ENCODE measurements around the gene GGA1.

GGA1 gene

DNA sequence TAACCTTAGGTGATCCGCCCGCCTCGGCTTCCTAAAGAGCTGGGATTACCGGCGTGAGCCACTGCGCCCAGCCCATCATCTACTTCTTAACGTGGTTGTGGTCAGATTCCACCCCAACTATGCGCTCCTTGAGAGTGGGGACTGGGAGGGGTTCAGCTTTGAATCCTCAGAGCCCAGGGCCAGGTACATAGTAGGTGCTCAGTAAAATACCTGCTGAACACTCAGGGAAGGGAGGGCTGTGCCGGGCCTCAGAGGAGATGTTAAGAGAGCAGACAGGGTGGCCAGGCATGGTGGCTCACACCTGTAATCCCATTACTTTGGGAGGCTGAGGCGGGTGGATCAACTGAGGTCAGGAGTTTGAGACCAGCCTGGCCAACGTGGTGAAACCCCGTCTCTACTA is 65.6 kb downstream of the GGA1 start:
- no peak for DNase-seq (ENCODE audit: low read depth)
- peak overlapping the region; percentile 84 for H3K9ac ChIP-seq (ENCODE audit: low read length)
- H3K4me3 ChIP-seq (ENCODE audit: low read length): no peak overlapping the region
- H3K36me3 ChIP-seq (ENCODE audit: control insufficient read depth, insufficient read depth, low read length, severe bottlenecking): peaks cover 14% of the 10 kb centered on the region
- H3K9me3 ChIP-seq (ENCODE audit: control insufficient read depth, low read length): no peaks in the 10 kb centered on the region
- no peaks in the 10 kb centered on the region for H3K27me3 ChIP-seq (replicated peaks; ENCODE audit: control insufficient read depth, insufficient read depth, low read length)
- H3K4me1 ChIP-seq (ENCODE audit: control insufficient read depth, insufficient read depth, low read length): peaks cover 16% of the 10 kb centered on the region

DNA sequence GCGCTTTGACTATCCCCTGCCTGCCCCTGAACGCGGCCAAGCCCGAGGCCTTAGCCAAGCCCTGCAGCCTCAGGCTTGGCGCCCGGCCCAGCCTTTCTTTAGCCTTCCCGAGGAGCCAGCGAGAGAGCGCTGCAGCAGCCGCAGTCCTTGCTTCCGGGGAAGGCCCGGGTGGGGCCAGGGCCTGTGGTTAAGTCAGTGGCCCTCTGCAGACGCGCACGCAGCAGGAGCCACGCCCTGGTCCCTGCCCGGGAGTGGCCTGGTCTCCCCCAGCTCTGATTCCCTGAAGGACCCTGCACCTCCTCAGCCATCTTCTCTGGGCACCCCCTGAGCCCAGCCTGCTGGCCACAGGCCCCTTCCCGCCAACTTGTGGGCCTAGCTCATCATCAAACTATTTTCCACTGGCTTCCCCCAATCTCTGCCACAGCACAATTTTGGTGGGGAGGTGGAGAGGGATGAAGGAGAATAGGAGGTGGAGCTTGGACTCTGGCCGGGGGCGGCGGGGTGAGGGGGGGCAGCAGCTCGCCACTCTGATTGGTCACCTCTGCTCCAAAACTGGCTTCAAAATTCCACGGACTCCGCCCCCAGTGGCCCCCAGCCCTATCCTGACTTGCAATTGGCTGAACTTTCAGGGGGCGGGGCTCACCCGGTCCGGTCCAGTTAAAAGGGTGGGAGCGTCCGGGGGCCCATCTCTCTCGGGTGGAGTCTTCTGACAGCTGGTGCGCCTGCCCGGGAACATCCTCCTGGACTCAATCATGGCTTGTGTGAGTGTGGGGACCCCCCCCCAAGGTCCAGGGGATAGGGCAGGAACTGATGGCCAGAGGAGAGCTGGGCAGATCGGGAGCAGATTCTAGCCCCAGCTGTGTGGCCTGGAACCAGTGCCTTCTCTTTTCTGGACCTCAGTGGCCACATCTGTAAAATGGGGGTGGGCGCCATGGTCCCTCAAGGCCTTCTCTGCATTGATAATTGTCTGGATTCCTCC is 66.6 kb downstream of the GGA1 start, which contains the start of gene LGALS1:
LGALS1 (plus strand) TSS at position 686 of the 979 bp plus-strand sequence; CDS start at position 753, 67 bp downstream.
- Histone ChIP-seq H3K9me3 (ENCODE audit: control insufficient read depth, low read length) (no peaks in the 10 kb centered on the region), H3K27me3 (replicated peaks; ENCODE audit: control insufficient read depth, insufficient read depth, low read length) (no peaks in the 10 kb centered on the region), H3K4me3 (ENCODE audit: low read length) (peak within 1 kb of the TSS; percentile 95), H3K4me1 (ENCODE audit: control insufficient read depth, insufficient read depth, low read length) (peaks cover 20% of the 10 kb centered on the region), H3K9ac (ENCODE audit: low read length) (peak within 1 kb of the TSS; percentile 98), H3K36me3 (ENCODE audit: control insufficient read depth, insufficient read depth, low read length, severe bottlenecking) (peaks cover 24% of the 10 kb centered on the region)
- peak; percentile 99 for DNase-seq (ENCODE audit: low read depth)

DNA sequence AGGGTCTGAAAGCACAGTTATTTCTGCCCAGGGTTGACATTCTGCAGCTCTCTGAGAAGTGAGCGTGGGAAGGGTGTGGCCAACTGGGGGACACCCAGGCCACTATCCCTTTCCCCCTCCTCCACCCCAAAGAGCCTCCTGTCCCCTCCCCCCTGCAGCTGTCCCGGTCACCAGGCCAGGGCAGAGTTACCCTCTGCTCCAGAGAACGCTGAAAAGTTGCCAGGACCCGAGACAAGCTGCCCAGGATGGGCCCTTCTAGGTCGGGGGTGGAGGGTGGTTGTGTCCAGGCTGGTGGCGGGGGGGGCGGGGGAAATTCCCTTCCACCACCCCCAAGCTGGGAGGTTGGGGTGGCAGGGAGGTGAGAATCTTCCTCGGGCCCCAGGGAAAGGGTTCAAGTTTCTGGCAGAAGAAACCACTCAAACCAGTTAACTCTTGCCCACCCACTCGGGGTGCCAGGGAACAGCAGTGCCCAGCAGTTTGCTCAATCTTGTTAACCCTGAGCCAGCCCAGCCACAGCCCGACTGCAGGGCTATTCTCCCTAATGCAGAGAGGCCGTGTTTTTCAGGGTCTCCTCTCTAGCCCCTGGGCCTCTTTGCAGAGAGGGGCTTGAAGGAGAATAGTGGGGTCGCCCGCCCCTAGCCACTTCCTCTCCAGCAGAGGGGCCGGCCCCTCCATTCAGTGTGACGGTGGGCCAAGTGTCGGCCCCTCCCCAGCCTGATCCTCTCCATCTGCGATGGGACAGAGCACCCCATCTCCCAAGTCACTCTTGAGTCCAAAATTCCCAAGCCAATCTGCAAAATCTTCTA is 67.5 kb downstream of the GGA1 start:
- H3K4me3 ChIP-seq (ENCODE audit: low read length): peak overlapping the region; percentile 95
- H3K9ac ChIP-seq (ENCODE audit: low read length): peak overlapping the region; percentile 98
- peak; percentile 62 for DNase-seq (ENCODE audit: low read depth)
- no peaks in the 10 kb centered on the region for H3K9me3 ChIP-seq (ENCODE audit: control insufficient read depth, low read length)
- peaks cover 21% of the 10 kb centered on the region for H3K4me1 ChIP-seq (ENCODE audit: control insufficient read depth, insufficient read depth, low read length)
- no peaks in the 10 kb centered on the region for H3K27me3 ChIP-seq (replicated peaks; ENCODE audit: control insufficient read depth, insufficient read depth, low read length)
- H3K36me3 ChIP-seq (ENCODE audit: control insufficient read depth, insufficient read depth, low read length, severe bottlenecking): peaks cover 24% of the 10 kb centered on the region

DNA sequence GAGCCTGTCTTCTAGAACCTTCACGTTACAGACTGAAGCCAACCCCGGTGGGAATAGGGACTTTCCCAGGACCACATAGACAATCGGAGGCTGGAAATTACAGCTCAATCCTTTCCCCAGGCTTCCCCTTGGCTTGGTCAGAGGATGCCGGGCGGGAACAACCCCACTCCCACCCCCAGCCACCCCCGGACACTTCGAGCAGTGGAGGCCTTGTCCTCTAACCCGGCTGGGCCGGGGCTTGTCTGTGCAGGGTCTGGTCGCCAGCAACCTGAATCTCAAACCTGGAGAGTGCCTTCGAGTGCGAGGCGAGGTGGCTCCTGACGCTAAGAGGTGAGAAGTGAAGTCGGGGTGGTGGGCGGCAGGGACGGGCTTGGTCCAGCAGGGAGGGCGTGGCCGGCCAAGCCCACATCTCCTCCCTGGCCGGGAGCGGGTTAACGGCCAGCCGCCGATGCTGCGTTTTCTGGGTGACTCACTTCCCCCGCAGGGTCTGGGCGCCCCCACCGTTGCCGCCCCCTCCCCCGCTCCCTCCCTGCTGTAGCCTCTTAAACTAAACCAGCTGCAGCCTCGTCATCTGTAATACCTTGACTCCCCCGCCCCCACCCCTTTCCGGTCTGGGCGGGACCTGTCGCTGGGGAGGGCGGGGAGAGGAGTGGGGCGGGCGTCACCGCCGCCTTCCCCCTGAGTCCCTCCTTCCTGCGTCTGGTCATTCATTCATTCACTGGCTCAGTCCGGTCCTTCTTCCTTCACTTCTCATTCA is 68.3 kb downstream of the GGA1 start:
- H3K36me3 ChIP-seq (ENCODE audit: control insufficient read depth, insufficient read depth, low read length, severe bottlenecking): peaks cover 24% of the 10 kb centered on the region
- peak; percentile 99 for DNase-seq (ENCODE audit: low read depth)
- H3K9me3 ChIP-seq (ENCODE audit: control insufficient read depth, low read length): no peaks in the 10 kb centered on the region
- peak overlapping the region; percentile 95 for H3K4me3 ChIP-seq (ENCODE audit: low read length)
- H3K27me3 ChIP-seq (replicated peaks; ENCODE audit: control insufficient read depth, insufficient read depth, low read length): no peaks in the 10 kb centered on the region
- H3K9ac ChIP-seq (ENCODE audit: low read length): peak overlapping the region; percentile 98
- H3K4me1 ChIP-seq (ENCODE audit: control insufficient read depth, insufficient read depth, low read length): peaks cover 28% of the 10 kb centered on the region

DNA sequence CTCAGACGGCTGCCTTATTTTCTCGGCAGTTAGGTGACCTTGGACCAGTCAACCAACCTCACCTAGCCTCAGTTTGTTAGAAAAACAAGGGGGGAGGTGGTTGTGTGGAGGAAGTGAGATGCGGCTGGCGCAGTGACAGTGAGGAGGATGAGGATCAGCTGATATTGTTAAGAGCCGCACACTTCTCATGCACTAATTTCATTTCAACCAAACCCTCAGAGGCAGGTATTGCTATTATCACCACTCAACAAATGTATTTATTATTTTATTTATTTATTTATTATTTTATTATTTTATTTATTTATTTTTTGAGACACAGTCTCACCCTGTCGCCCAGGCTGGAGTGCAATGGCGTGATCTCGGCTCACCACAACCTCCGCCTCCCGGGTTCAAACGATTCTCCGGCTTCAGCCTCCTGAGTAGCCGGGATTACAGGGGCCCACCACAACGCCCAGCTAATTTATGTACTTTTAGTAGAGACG is 68.9 kb downstream of the GGA1 start:
- Histone ChIP-seq H3K4me1 (ENCODE audit: control insufficient read depth, insufficient read depth, low read length) (peaks cover 28% of the 10 kb centered on the region), H3K4me3 (ENCODE audit: low read length) (peak overlapping the region; percentile 95), H3K9ac (ENCODE audit: low read length) (peak overlapping the region; percentile 98)

DNA sequence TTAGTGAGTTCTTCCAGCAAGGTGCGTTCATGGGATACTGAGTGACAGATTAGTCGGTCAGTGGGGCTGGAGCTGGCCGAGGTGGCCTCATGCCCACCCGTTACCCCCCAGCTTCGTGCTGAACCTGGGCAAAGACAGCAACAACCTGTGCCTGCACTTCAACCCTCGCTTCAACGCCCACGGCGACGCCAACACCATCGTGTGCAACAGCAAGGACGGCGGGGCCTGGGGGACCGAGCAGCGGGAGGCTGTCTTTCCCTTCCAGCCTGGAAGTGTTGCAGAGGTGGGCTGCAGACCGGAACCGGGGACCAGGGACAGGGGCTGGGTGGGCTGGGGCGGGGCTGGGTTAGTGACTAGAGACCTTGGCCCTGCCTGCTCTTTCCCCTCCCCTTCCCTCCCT is 69.7 kb downstream of the GGA1 start:
- no peaks in the 10 kb centered on the region for H3K27me3 ChIP-seq (replicated peaks; ENCODE audit: control insufficient read depth, insufficient read depth, low read length)
- peak; percentile 3 for DNase-seq (ENCODE audit: low read depth)
- peaks cover 28% of the 10 kb centered on the region for H3K4me1 ChIP-seq (ENCODE audit: control insufficient read depth, insufficient read depth, low read length)
- peak overlapping the region; percentile 98 for H3K9ac ChIP-seq (ENCODE audit: low read length)
- no peaks in the 10 kb centered on the region for H3K9me3 ChIP-seq (ENCODE audit: control insufficient read depth, low read length)
- peaks cover 24% of the 10 kb centered on the region for H3K36me3 ChIP-seq (ENCODE audit: control insufficient read depth, insufficient read depth, low read length, severe bottlenecking)
- peak overlapping the region; percentile 95 for H3K4me3 ChIP-seq (ENCODE audit: low read length)

More for the DNA sequence above, 68.9 kb downstream of the GGA1 start:
- H3K36me3 ChIP-seq (ENCODE audit: control insufficient read depth, insufficient read depth, low read length, severe bottlenecking): peaks cover 24% of the 10 kb centered on the region
- H3K9me3 ChIP-seq (ENCODE audit: control insufficient read depth, low read length): no peaks in the 10 kb centered on the region
- no peaks in the 10 kb centered on the region for H3K27me3 ChIP-seq (replicated peaks; ENCODE audit: control insufficient read depth, insufficient read depth, low read length)
- DNase-seq (ENCODE audit: low read depth): no peak

DNA sequence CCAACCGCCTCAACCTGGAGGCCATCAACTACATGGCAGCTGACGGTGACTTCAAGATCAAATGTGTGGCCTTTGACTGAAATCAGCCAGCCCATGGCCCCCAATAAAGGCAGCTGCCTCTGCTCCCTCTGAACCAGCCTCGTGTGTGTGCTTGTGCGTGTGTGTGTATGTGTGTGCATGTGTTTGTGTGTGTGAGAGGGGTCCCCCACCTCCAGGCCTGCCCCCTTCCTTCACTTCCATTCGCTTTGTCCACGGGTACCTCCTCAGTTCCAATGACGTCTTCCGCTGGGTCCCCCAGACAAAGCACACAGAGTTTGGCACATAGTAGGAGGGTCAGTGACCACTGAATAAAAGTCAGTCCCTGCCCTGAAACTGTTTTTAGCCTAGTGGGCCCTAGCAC is 71.0 kb downstream of the GGA1 start:
- H3K9ac ChIP-seq (ENCODE audit: low read length): peak overlapping the region; percentile 8
- peaks cover 22% of the 10 kb centered on the region for H3K4me1 ChIP-seq (ENCODE audit: control insufficient read depth, insufficient read depth, low read length)
- H3K36me3 ChIP-seq (ENCODE audit: control insufficient read depth, insufficient read depth, low read length, severe bottlenecking): peaks cover 24% of the 10 kb centered on the region
- H3K4me3 ChIP-seq (ENCODE audit: low read length): no peak overlapping the region
- no peaks in the 10 kb centered on the region for H3K27me3 ChIP-seq (replicated peaks; ENCODE audit: control insufficient read depth, insufficient read depth, low read length)
- DNase-seq (ENCODE audit: low read depth): no peak
- H3K9me3 ChIP-seq (ENCODE audit: control insufficient read depth, low read length): no peaks in the 10 kb centered on the region

DNA sequence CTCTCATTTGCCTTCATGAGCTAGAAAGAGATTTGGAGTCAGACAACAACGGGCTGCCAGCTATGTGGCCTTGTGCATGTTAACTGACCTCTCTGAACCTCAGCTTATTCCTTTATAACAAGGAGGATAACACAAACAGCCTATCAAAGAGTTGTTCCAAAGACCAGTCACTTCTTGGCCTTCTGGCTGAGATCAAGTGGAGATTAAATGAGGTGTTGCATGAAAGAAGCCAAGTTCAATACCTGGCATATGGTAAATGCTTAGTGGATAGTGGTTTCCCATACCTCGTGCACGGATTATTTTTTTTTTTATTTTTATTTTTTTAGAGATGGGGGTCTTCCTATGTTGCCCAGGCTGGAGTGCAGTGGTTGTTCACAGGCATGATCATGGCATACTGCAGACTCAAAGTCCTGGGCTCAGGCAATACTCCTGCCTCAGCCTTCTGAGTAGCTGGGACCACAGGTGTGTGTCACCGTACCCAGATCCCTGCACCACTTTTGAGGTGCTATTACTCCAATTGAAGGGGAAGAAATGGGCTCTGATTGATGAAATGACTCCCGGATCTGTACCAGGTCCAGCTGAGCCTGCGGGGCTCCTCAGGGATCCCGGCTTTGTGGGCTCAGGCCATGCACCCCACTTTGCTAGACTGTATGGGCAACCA is 71.7 kb downstream of the GGA1 start:
- no peak for DNase-seq (ENCODE audit: low read depth)
- peaks cover 24% of the 10 kb centered on the region for H3K36me3 ChIP-seq (ENCODE audit: control insufficient read depth, insufficient read depth, low read length, severe bottlenecking)
- H3K9me3 ChIP-seq (ENCODE audit: control insufficient read depth, low read length): no peaks in the 10 kb centered on the region
- no peak overlapping the region for H3K4me3 ChIP-seq (ENCODE audit: low read length)
- no peaks in the 10 kb centered on the region for H3K27me3 ChIP-seq (replicated peaks; ENCODE audit: control insufficient read depth, insufficient read depth, low read length)
- peaks cover 22% of the 10 kb centered on the region for H3K4me1 ChIP-seq (ENCODE audit: control insufficient read depth, insufficient read depth, low read length)
- no peak overlapping the region for H3K9ac ChIP-seq (ENCODE audit: low read length)

DNA sequence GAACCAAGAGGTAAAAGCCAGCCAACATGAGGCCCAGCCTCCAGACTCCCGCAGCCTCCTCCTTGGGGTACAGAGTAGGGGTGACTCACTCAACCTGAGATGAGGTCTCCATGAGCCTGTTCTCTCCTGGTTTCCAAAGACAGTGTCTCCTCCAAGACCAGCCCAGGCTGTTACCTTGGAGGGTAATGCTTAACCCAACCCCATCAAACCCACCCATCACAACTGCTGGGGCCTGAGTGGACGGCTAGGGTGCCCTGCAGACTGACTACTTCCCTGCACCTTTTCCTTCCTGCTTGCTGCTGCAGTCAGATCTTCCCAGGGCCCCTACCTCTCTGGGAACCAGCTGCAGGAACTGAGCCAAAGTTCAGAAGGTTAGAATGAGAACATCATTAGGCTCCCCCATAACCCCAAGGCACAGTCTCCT is 72.4 kb downstream of the GGA1 start:
- Histone ChIP-seq H3K9me3 (ENCODE audit: control insufficient read depth, low read length) (no peaks in the 10 kb centered on the region), H3K4me3 (ENCODE audit: low read length) (no peak overlapping the region), H3K4me1 (ENCODE audit: control insufficient read depth, insufficient read depth, low read length) (peaks cover 28% of the 10 kb centered on the region), H3K9ac (ENCODE audit: low read length) (no peak overlapping the region), H3K27me3 (replicated peaks; ENCODE audit: control insufficient read depth, insufficient read depth, low read length) (no peaks in the 10 kb centered on the region), H3K36me3 (ENCODE audit: control insufficient read depth, insufficient read depth, low read length, severe bottlenecking) (peaks cover 24% of the 10 kb centered on the region)
- no peak for DNase-seq (ENCODE audit: low read depth)

DNA sequence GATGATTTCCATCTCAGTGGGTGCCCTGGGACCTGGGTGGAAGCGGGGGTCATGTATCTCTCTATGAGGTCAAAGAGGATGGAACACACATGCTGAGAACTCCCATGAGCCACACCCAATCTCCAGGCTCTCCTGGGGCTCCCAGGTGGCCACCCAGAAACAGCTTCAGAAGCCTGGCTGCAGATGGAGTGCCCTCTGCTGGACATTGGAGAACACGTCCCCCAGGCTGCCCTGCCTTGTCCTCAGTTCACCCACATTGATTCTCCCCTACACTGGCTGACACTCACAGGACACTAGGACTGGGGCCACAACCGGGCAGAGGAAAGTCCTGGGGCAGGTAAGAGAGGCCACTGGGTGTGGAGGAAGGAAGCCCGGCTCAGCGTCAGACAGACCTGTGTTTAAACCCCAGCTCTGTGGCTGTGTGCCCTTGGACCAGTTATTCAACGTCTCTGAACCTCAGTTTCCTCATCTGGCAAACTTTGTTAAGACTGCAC is 73.0 kb downstream of the GGA1 start:
- H3K27me3 ChIP-seq (replicated peaks; ENCODE audit: control insufficient read depth, insufficient read depth, low read length): no peaks in the 10 kb centered on the region
- H3K4me1 ChIP-seq (ENCODE audit: control insufficient read depth, insufficient read depth, low read length): peaks cover 29% of the 10 kb centered on the region
- H3K9ac ChIP-seq (ENCODE audit: low read length): peak overlapping the region; percentile 49
- no peaks in the 10 kb centered on the region for H3K9me3 ChIP-seq (ENCODE audit: control insufficient read depth, low read length)
- DNase-seq (ENCODE audit: low read depth): peak; percentile 90
- H3K4me3 ChIP-seq (ENCODE audit: low read length): no peak overlapping the region
- H3K36me3 ChIP-seq (ENCODE audit: control insufficient read depth, insufficient read depth, low read length, severe bottlenecking): peaks cover 24% of the 10 kb centered on the region
